ENCODE measurements around the gene RAET1E. TPM values are rescaled to one million over a fixed set of nuclear protein-coding genes. Genes with fewer than 3 reads are reported as not detected.
A peak's percentile ranks its signal among the peaks of the same experiment; 100 is the strongest.

The RAET1E gene
- total RNA-seq, 1 donor: 0.36 TPM

DNA sequence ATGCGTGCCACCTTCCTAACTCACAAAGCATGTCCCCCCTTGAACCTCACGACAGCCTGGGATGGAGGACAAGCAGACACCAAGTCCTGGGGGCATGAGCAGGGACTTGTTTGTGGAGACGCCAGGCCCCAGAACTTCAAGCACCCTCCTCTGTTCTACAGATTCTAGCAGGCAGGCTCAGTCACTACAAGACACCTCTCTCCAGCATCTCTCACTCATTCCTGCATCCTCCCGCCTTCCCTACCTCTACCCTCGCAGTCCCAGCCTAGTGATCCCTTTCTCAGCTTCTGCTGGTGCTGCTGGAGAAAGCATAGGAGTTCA lies 37.4 kb downstream of the RAET1E start:
- peak overlapping the region; percentile 93 for H3K27ac ChIP-seq (ENCODE audit: low read depth, low read length)
- no peak overlapping the region for H3K4me3 ChIP-seq (ENCODE audit: insufficient read depth, low read length)
- peaks cover 64% of the 10 kb centered on the region for H3K79me2 ChIP-seq (ENCODE audit: insufficient read depth, low read length)
- no peaks in the 10 kb centered on the region for H3K27me3 ChIP-seq (ENCODE audit: insufficient read depth, low read length)
- peaks cover 55% of the 10 kb centered on the region for H3K4me1 ChIP-seq (ENCODE audit: insufficient read depth, low read length)
- no peaks in the 10 kb centered on the region for H3K36me3 ChIP-seq (ENCODE audit: insufficient read depth, low read length)
- H2AFZ ChIP-seq (ENCODE audit: low read length): no peak overlapping the region
- H4K20me1 ChIP-seq (ENCODE audit: insufficient read depth, low read length): no peaks in the 10 kb centered on the region
- no peaks in the 10 kb centered on the region for H3K9me3 ChIP-seq (ENCODE audit: low read depth, low read length)
- TF ChIP-seq, protein P1, sequence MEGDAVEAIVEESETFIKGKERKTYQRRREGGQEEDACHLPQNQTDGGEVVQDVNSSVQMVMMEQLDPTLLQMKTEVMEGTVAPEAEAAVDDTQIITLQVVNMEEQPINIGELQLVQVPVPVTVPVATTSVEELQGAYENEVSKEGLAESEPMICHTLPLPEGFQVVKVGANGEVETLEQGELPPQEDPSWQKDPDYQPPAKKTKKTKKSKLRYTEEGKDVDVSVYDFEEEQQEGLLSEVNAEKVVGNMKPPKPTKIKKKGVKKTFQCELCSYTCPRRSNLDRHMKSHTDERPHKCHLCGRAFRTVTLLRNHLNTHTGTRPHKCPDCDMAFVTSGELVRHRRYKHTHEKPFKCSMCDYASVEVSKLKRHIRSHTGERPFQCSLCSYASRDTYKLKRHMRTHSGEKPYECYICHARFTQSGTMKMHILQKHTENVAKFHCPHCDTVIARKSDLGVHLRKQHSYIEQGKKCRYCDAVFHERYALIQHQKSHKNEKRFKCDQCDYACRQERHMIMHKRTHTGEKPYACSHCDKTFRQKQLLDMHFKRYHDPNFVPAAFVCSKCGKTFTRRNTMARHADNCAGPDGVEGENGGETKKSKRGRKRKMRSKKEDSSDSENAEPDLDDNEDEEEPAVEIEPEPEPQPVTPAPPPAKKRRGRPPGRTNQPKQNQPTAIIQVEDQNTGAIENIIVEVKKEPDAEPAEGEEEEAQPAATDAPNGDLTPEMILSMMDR (IDR thresholded peaks at IDR 0.05; ENCODE audit: extremely low read depth, low read depth, low read length): no peak
- H3K4me2 ChIP-seq (ENCODE audit: insufficient read depth, low read length): no peak overlapping the region
- peak; percentile 66 for DNase-seq (ENCODE audit: insufficient read length, low spot score, missing footprints)

DNA sequence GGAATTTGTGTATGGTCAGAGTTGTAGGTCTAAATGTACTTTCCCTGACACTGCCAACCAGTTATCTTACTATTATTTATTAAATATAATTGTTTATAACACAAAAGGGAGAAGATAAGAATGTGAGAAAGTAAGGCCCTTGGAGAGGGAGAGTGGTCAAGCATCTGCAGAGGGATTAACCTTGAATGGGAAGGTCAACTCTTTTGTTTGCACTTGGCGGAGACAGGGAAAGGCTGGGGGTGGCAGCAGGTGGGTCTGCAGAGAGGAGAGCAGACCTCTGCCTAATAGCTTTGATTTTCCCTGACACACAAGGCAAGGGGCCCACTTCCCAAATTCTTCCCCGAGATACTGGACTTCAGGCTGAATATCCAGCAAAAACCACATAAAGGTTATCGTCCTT lies 38.0 kb downstream of the RAET1E start:
- Histone ChIP-seq H4K20me1 (ENCODE audit: insufficient read depth, low read length) (no peaks in the 10 kb centered on the region), H2AFZ (ENCODE audit: low read length) (no peak overlapping the region), H3K79me2 (ENCODE audit: insufficient read depth, low read length) (peaks cover 64% of the 10 kb centered on the region), H3K27me3 (ENCODE audit: insufficient read depth, low read length) (no peaks in the 10 kb centered on the region), H3K4me3 (ENCODE audit: insufficient read depth, low read length) (no peak overlapping the region), H3K36me3 (ENCODE audit: insufficient read depth, low read length) (no peaks in the 10 kb centered on the region), H3K27ac (ENCODE audit: low read depth, low read length) (peak overlapping the region; percentile 93), H3K4me2 (ENCODE audit: insufficient read depth, low read length) (peak overlapping the region; percentile 44), H3K9me3 (ENCODE audit: low read depth, low read length) (no peaks in the 10 kb centered on the region), H3K4me1 (ENCODE audit: insufficient read depth, low read length) (peaks cover 61% of the 10 kb centered on the region)
- DNase-seq (ENCODE audit: insufficient read length, low spot score, missing footprints): no peak
- TF ChIP-seq, protein P1 (IDR thresholded peaks at IDR 0.05; ENCODE audit: extremely low read depth, low read depth, low read length): no peak

DNA sequence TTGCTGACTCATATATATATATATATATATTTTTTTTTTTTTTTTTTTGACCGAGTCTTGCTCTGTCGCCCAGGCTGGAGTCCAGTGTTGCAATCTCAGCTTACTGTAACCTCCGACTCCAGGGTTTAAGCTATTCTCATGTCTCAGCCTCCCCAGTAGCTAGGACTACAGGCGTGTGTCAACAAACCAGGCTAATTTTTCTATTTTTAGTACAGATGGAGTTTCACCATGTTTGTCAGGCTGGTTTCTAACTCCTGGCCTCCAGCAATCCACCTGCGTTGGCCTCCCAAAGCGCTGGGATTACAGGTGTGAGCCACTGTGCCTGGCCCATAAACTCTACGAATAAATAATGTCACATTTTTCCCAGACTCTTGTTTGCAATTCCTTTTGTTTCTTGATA lies 38.5 kb downstream of the RAET1E start:
- H3K27ac ChIP-seq (ENCODE audit: low read depth, low read length): peak overlapping the region; percentile 93
- no peaks in the 10 kb centered on the region for H3K9me3 ChIP-seq (ENCODE audit: low read depth, low read length)
- H3K4me3 ChIP-seq (ENCODE audit: insufficient read depth, low read length): no peak overlapping the region
- H4K20me1 ChIP-seq (ENCODE audit: insufficient read depth, low read length): no peaks in the 10 kb centered on the region
- H3K36me3 ChIP-seq (ENCODE audit: insufficient read depth, low read length): no peaks in the 10 kb centered on the region
- H3K79me2 ChIP-seq (ENCODE audit: insufficient read depth, low read length): peaks cover 64% of the 10 kb centered on the region
- TF ChIP-seq, protein P1 (IDR thresholded peaks at IDR 0.05; ENCODE audit: extremely low read depth, low read depth, low read length): no peak
- H2AFZ ChIP-seq (ENCODE audit: low read length): no peak overlapping the region
- H3K27me3 ChIP-seq (ENCODE audit: insufficient read depth, low read length): no peaks in the 10 kb centered on the region
- peaks cover 67% of the 10 kb centered on the region for H3K4me1 ChIP-seq (ENCODE audit: insufficient read depth, low read length)
- H3K4me2 ChIP-seq (ENCODE audit: insufficient read depth, low read length): peak overlapping the region; percentile 44
- no peak for DNase-seq (ENCODE audit: insufficient read length, low spot score, missing footprints)

DNA sequence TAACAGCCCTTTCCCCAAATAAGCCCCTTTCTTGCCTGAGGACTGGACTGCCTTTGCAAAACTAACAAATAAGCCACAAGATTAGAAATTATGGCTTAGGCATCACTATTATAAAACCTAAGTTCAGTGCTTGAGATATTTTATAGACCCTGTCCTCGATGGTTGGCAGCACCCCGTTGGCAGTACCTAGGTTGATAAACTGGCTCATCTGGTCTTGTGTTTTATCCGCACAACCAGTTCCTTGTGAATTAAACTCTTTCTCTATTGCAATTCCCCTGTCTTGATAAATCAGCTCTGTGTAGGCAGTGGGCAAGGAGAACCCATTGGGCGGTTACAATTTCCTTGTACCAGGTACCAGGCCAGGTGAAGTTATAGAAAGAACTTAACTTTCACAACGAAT lies 40.4 kb downstream of the RAET1E start:
- no peak overlapping the region for H2AFZ ChIP-seq (ENCODE audit: low read length)
- no peak for DNase-seq (ENCODE audit: insufficient read length, low spot score, missing footprints)
- no peaks in the 10 kb centered on the region for H3K27me3 ChIP-seq (ENCODE audit: insufficient read depth, low read length)
- TF ChIP-seq, protein P1 (IDR thresholded peaks at IDR 0.05; ENCODE audit: extremely low read depth, low read depth, low read length): no peak
- peak overlapping the region; percentile 48 for H3K4me3 ChIP-seq (ENCODE audit: insufficient read depth, low read length)
- peak overlapping the region; percentile 93 for H3K4me2 ChIP-seq (ENCODE audit: insufficient read depth, low read length)
- no peaks in the 10 kb centered on the region for H4K20me1 ChIP-seq (ENCODE audit: insufficient read depth, low read length)
- H3K27ac ChIP-seq (ENCODE audit: low read depth, low read length): peak overlapping the region; percentile 98
- peaks cover 75% of the 10 kb centered on the region for H3K79me2 ChIP-seq (ENCODE audit: insufficient read depth, low read length)
- H3K9me3 ChIP-seq (ENCODE audit: low read depth, low read length): no peaks in the 10 kb centered on the region
- H3K36me3 ChIP-seq (ENCODE audit: insufficient read depth, low read length): no peaks in the 10 kb centered on the region
- H3K4me1 ChIP-seq (ENCODE audit: insufficient read depth, low read length): peaks cover 77% of the 10 kb centered on the region
